ENCODE data around the gene KRTAP26-1.

GRCh38 chr21:30320215-30320614 is at the start of gene KRTAP26-1:
- TF ChIP-seq REST (IDR thresholded peaks at IDR 0.05; ENCODE audit: low read depth, low read length) (no peak), POLR2AphosphoS5 (IDR thresholded peaks at IDR 0.05; ENCODE audit: low read depth, low read length) (no peak)

All from SK-N-SH (cell line).